T-helper 1 cell (primary cell): ENCODE measurements around the gene CLDN15.

Source experiments
- DNase-seq, 5 donors: peaks; one replicate each; pipeline ENCODE4 v3.0.0-alpha.2; 2012 to 2020

The CLDN15 gene

GRCh38 chr7:101243646-101244374 lies 6.2 kb upstream of the CLDN15 start:
- DNase-seq = peak in 1 of 5 donors; percentile 4

- DNase-seq = no peak
Observed at GRCh38 chr7:101241443-101242349, 4.1 kb upstream of the CLDN15 start.

- no peak for DNase-seq
Observed at GRCh38 chr7:101241015-101241363, 3.4 kb upstream of the CLDN15 start.

- no peak for DNase-seq
Observed at GRCh38 chr7:101240226-101241014, 2.8 kb upstream of the CLDN15 start.

GRCh38 chr7:101239951-101240220 lies 2.3 kb upstream of the CLDN15 start:
- no peak for DNase-seq

- DNase-seq = no peak
Observed at GRCh38 chr7:101239191-101239950, 1.8 kb upstream of the CLDN15 start.

GRCh38 chr7:101238226-101239182 lies 902 bp upstream of the CLDN15 start:
- no peak for DNase-seq

- DNase-seq = no peak
Observed at GRCh38 chr7:101236292-101236835, 1.2 kb downstream of the CLDN15 start.

GRCh38 chr7:101235522-101235921 lies 2.1 kb downstream of the CLDN15 start:
- DNase-seq = no peak

GRCh38 chr7:101235050-101235449 lies 2.6 kb downstream of the CLDN15 start:
- no peak for DNase-seq

- DNase-seq = no peak
Observed at GRCh38 chr7:101234636-101235035, 3.0 kb downstream of the CLDN15 start.

- no peak for DNase-seq
Observed at GRCh38 chr7:101233907-101234547, 3.6 kb downstream of the CLDN15 start.

GRCh38 chr7:101232141-101232850 lies 5.3 kb downstream of the CLDN15 start:
- DNase-seq = no peak

GRCh38 chr7:101231644-101232043 lies 6.0 kb downstream of the CLDN15 start:
- DNase-seq = no peak

GRCh38 chr7:101226721-101227120 lies 10.9 kb downstream of the CLDN15 start:
- no peak for DNase-seq

- DNase-seq = no peak
Observed at GRCh38 chr7:101225650-101226049, 12.0 kb downstream of the CLDN15 start.

GRCh38 chr7:101223528-101223927 lies 14.1 kb downstream of the CLDN15 start:
- no peak for DNase-seq

- DNase-seq = no peak
Observed at GRCh38 chr7:101222275-101222830, 15.2 kb downstream of the CLDN15 start.

- DNase-seq = no peak
Observed at GRCh38 chr7:101220295-101220694, 17.3 kb downstream of the CLDN15 start.
